DMS153 treated with DMSO at 0.1 percent for 48 hours (cell line): Measurements from ENCODE around the gene PTPRB.
"Not testable (repeated sequence)": the region's sequence is repeated elsewhere in the genome, so short reads cannot be mapped to it uniquely, and the experiment has no call there.

ENCODE experiments used
- DNase-seq: peaks from one replicate; lab custom pipeline; 2025; ENCODE audit not compliant: unreplicated experiment; lab: John Stamatoyannopoulos, UW

PTPRB gene

DNA sequence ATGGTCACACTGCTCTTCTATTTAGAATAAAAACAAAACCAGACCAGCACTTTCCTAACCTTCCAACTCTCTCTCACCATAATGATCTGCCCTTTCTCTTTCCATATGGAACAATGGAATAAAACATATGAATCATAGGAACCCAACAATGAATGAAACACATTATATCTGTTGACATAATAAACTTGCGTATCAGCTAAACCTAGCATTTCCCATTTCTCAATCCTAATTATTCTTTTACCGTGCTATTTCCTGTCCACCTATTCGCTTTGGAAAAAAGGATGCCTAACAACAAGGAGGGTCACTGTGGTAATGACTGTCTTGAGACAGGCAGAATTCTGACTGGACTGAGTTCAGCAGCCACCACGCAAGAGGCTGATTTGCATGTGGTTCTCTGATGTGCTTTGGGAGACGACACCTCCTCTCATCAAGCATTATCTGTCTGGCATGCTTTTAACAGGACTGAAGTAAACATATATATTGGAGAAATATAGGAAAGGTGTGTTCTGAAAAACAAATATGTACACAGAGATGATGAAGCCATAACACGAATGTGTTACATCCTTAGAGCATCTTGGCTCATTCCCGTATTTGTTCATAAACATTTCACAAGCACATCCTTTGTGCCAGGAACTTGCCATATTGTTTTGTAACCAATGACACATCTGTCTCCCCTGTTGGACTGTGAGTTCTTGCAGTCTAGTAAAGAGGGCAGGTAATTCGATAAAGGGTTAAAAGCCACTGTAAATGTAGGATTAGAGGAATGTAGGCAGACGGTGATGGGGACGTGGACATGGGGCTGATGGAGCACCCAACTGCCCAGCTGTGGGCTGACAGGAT, 87.7 kb downstream of the PTPRB start:
- no peak for DNase-seq

GRCh38 chr12:70543444-70543843, 93.8 kb downstream of the PTPRB start:
- no peak for DNase-seq

GRCh38 chr12:70540996-70541395, 96.2 kb downstream of the PTPRB start:
- no peak for DNase-seq

- no peak for DNase-seq
These were observed 100.6 kb downstream of the PTPRB start for GRCh38 chr12:70536650-70537049.

GRCh38 chr12:70535896-70536374, 101.3 kb downstream of the PTPRB start:
- DNase-seq: peak; percentile 38

DNA sequence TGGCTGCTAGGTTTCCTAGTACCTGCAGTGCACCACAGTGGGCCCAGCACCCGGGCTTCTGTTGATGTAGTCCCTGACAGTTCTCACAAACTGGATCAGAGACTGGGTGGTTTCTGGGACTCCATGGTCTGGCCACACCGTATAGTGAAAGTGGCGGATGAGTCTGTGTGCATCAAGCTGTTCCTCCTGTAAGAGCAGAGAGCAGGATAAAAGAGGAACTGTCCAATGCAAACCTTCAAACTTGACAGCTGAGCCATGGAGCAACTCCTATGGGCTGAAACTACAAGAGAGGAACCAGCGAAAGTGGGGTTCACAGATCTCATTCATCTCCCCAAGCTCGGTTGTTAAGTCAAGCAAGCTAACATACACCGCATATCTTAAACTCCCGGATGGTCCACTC, 102.8 kb downstream of the PTPRB start:
- no peak for DNase-seq

- no peak for DNase-seq
These were observed 107.6 kb downstream of the PTPRB start for GRCh38 chr12:70529647-70530046.

- DNase-seq: no peak
These were observed 116.4 kb downstream of the PTPRB start for GRCh38 chr12:70520847-70521246.

- no peak for DNase-seq
These were observed 123.8 kb downstream of the PTPRB start for GRCh38 chr12:70513426-70513825.

DNA sequence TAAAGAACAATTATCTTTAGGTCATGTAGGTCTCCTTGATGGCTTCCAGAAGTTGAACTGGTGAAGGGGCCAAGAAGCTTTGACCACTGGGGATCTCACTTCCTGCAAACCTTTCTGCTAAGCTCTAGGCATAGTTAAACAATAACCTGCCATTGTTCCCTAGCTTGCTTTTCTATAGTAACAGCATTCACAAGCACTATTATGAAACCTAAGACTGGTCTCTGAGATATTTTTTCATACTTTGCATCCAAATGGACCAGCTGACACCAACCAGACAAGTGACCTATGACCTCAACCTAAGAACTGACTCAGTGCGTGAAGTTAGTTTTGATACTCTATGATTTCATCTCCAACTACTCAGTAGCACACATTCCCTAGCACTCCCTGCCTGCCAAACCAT, 129.1 kb downstream of the PTPRB start:
- DNase-seq: no peak

- peak; percentile 44 for DNase-seq
These were observed 129.8 kb downstream of the PTPRB start for GRCh38 chr12:70507442-70507841.

DNA sequence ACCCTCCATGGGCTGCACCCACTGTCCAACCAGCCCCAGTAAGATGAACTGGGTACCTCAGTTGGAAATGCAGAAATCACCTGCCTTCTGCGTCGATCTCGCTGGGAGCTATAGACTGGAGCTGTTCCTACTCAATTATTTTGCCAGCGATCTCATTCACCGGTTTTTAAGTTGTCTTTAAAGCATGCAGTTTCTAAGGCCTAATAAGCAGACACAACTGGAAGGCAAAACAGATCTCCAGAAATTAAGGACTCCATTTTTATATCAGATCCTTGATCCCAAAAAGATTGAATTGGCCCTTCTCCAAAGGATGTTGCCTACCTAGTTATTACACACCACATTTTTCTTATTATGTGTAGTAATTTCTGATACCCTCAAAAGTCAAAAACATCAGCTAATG, 139.7 kb downstream of the PTPRB start:
- DNase-seq: no peak

DNA sequence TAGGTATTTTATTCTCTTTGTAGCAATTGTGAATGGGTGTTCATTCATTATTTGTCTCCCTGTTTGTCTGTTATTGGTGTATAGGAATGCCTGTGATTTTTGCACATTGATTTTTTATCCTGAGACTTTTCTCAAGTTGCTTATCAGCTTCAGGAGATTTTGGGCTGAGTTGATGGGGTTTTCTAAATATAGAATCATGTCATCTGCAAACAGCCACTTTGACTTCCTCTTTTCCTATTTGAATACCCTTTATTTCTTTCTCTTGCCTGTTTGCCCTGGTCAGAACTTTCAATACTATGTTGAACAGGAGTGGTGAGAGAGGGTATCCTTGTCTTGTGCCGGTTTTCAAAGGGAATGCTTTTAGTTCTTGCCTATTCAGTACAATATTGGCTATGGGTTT, 144.3 kb downstream of the PTPRB start:
- DNase-seq: not testable (repeated sequence)

DNA sequence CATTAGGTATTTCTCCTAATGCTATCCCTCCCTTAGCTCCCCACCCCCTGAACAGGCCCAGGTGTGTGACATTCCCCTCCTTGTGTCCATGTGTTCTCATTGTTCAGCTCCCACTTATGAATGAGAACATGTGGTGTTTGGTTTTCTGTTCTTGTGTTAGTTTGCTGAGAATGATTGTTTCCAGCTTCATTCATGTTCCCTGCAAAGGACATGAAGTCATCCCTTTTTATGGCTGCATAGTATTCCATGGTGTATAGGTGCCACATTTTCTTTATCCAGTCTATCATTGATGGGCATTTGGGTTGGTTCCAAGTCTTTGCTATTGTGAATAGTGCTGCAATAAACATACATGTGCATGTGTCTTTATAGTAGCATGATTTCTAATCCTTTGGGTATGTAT, 146.3 kb downstream of the PTPRB start:
- not testable (repeated sequence) for DNase-seq

GRCh38 chr12:70487440-70487839, 149.8 kb downstream of the PTPRB start:
- no peak for DNase-seq

- no peak for DNase-seq
These were observed 150.6 kb downstream of the PTPRB start for GRCh38 chr12:70486588-70486987.

GRCh38 chr12:70485704-70486103, 151.5 kb downstream of the PTPRB start:
- no peak for DNase-seq

- no peak for DNase-seq
These were observed 152.8 kb downstream of the PTPRB start for GRCh38 chr12:70484464-70484863.

- no peak for DNase-seq
These were observed 154.5 kb downstream of the PTPRB start for GRCh38 chr12:70482764-70483163.

GRCh38 chr12:70469221-70469820, 167.9 kb downstream of the PTPRB start:
- DNase-seq: no peak

- no peak for DNase-seq
These were observed 168.5 kb downstream of the PTPRB start for GRCh38 chr12:70468741-70469140.

GRCh38 chr12:70467918-70468733, 169.1 kb downstream of the PTPRB start:
- no peak for DNase-seq
